Measurements from ENCODE around the gene GJB2.
"Not testable (repeated sequence)": the region's sequence is repeated elsewhere in the genome, so short reads cannot be mapped to it uniquely, and the experiment has no call there.

GJB2 gene

DNA sequence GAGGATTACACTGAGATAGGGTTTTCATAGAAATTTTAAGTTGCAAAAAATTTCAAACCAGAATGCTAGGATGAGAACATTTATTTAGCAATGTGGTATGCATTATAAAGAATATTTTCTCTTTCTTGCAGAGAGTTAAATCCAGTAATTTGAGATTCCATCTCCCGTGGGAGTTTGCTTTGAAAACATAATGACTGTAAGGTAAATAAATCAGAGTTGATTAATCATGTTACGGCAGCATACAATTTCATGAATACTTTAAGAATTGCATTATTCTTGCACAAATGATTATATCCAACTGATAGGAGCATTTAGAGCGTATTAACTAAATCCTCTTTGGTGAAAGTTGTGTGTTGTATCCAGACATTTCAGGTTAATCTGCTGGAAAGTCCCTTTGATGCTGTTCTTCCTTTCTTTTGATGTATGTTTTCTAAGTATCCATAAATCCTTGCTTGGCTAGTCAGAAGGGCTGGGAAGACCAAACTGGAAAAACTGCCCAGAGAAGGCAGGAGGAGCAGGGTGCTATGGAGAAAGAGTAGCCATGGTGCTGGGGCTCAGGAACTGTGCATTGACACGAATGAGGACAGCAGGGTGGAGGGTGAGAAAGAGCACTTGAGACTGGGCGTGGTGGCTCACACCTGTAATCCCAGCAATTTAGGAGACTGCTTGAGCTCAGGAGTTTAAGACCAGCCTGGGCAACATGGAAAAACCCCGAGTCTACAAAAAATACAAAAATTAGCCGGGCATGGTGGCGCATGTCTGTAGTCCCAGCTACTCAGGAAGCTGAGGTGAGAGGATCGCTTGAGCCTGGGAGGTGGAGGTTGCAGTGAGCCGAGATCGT is 27.1 kb downstream of the GJB2 start:
- no peak for DNase-seq

DNA sequence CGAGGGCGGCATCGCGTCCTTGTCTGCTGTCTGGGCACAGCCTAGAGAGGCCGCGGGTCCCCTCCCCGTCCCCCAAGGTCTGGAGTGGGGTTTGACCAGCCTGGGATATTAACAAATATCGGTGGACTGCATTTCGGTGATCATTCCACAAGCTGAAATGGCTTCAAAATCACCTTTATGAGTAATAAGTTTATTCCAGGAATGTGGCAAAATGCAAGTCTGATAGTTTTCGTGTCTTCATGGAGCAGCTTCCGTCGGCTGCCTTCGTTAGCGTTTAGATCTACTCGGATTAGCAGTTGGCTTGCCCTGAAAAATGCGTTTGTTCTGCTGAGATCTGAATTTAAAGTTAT is 30.8 kb downstream of the GJB2 start:
- DNase-seq, result no peak

DNA sequence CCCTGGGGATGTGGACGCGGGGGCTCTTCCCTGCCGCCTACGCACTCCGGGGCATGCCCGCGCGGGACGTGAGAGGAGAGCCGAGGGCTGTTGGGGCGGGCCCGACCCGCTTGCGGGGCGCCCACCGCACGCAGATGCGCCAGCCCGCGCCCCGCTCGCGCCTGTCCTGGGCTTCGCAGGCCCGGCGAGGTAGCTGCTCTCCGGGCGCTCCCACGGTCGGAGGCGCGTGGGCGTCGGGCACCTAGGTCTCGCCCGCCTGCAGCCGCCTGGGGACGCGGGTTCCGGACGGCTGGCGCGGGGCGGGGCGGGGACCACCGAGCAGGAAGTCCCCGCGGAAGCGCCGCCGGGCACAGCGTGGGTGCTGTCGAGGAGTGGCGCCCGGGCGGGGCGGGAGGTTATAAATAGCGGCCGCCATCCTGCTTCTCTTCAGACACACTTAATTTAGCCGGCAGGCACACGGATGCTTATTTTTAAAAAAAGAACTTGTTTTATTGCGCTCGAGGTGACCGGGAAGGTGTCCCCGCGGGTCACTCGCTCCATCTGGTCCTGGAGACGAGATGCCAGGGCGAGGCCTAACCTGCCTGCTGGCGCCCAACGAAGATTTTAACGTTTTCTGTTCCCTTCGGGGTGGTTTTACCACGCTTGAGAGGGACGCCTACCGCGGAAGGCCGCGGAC is 31.3 kb downstream of the GJB2 start:
- DNase-seq, result no peak

DNA sequence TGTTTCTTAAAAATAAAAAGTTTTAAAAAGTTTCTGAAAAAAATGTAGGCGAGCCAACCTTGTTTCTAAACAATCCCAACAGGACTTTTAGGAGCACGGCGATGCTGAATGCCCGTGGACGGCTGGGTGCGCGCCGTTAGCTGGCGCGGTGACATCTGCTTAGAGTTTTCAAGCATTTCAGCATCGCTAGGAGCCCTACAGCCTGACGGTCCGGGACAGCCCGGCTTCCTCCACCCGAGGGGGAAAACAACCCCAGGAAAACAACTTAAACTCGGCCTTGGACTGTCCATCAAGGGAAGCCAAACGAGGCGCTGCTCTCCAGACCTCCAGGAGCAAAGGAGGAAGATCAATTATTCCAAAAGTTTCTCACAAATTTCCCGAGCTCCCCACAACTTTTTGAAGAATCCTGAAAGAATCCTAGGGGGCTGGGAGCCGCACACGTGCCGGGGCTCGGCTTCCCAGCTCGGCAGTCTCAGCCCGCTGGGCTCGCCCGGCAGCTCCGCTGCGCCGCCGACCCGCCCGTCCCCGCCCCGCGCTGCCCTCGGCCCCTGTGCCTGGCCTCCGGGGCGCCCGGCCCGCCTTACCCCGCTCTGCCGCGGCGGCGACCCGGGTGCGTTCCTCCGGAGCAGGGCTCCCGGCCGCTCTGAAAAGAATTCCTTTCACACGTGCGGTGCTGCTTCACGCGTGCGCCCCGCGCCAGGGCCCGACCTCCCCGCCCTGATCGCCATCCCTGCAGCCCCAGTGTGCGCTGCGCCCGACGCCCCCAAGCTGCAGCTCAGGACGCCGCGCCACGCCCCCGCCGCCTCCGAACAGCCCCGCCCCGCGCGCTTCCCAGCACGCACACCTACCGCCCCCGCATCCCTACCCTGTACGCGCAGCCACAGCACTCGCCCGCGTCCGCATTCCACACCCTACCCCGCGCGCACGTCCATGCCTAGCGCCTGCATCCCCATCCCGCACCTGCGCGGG is 32.1 kb downstream of the GJB2 start, which contains the start of gene GJA3:
Gene GJA3 (minus strand): TSS at position 747 of the 969 bp plus-strand sequence. CDS start 17,764 bp downstream, outside the sequence.
- DNase-seq, result no peak

DNA sequence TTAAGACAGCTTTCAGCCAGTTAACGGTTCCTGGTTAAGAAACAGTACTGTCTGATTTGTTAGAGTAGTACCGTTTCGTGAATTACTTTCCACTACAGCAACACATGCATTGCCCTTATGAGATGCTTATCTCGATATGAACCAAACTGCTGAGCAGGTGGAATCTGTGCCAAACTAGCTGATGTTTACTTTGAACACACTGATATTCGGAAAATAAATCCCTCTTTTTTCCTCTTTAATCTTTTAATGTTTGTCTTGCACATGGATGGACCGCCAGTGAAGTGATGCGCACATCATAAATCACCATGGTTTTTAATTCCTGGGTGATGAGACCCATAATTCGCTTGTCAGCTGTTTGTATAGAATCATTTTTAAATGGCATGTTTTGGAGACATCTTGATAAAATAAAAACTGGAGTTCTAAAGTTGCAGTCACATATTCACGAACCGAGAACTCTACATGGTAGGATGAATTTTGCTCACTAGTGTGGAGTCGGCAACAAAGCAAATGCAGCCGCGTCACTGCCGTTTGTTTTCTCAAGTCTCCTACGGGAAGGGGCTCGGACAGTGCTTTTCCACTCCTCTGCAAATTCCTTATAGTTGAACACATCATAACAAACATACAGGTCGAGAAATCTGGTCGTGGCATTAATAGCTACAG is 33.0 kb downstream of the GJB2 start:
- DNase-seq, result no peak

DNA sequence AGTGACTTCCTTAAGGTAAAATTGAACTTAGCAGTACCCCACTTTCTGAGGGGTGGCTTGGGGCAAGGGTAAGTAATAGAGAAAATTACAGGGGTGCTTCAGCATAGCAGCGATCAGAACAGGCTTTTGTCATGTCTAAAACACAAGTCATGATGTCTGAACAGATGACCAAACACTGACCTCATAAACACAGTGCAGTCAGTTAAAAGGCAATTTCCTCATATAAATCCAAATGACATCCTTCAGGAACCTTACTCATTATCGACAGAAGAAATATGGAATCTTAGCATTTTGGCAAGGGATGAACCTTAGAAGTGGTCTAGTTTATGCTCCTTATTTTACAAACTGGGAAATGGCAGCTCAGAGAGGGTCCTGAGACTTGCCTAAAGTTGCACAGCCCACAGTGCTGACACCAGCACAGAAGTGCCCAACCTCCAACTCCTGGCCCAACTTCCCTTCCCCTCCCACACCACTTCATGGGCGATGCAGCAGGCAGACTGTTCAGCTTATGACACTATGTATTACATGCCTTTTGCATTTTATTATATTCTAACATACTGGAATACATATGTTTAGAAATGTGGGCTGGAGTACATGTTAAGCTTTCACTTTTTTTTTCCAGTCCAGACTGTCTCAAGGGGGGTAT is 35.5 kb downstream of the GJB2 start:
- no peak for DNase-seq

DNA sequence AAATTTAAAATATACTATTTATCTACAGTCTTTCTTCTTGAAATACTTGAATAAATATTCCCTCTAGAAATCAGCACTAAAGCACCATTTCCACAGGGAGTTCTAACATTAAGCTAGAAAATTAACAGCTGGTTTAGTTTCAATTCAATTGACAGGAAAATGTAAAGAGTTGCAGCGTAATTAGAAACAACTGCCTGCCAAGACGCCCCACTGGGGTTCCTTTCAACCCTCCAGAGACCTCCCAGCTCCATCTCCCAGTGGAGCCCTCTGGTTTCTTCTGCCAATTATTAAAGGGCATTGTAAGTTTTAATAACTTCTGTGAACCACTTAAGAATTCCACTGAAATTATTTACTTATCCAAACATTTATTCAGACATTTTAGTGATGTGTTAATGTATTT is 36.0 kb downstream of the GJB2 start:
- DNase-seq, result no peak

DNA sequence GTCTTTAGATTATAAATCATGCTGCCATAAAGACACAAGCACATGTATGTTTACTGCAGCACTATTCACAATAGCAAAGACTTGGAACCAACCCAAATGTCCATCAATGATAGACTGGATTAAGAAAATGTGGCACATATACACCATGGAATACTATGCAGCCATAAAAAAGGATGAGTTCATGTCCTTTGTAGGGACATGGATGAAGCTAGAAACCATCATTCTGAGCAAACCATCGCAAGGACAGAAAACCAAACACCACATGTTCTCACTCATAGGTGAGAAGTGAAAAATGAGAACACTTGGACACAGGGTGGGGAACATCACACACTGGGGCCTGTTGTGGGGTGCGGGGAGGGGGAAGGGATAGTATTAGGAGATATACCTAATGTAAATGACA is 39.4 kb downstream of the GJB2 start:
- DNase-seq, result not testable (repeated sequence)

DNA sequence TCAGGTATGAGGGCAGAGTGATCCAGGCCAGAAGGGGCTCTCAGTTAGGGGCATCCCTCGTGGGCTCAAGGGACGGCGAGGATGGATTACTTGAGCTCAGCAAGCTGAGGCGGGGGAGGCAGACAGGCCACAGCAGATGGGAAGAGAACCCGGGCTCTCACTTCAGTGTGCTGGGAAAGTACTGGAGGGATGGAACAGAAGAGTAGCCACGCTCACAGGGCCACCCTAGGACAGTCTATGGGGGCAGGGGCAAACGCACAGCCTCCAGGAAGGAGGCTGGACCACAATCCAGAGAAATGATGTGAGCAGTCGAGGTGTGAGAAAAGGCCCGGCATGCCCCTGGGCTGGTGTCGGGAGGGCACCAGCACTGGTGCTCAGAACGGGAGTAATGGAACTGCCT is 41.1 kb downstream of the GJB2 start:
- DNase-seq, result no peak

DNA sequence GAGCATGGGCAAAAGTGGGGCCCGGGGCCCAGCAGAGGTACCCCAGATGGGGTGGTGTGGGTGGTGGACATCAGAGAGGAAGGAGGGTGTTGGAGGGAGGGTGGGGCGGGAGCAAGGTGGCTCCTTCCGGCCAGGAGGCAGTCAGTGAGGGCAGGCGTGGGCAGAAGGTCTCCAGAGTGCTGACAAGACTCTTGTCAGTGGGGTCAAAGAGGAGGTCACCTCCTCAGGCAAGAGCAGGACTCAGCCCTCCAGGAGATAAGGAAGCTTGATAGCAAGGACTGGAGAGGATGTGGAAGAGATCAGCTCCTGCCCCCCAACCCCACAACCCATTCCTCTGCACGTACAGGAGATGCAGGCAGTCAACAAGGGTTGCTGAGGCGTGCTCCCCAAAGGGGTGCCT is 41.7 kb downstream of the GJB2 start:
- no peak for DNase-seq

DNA sequence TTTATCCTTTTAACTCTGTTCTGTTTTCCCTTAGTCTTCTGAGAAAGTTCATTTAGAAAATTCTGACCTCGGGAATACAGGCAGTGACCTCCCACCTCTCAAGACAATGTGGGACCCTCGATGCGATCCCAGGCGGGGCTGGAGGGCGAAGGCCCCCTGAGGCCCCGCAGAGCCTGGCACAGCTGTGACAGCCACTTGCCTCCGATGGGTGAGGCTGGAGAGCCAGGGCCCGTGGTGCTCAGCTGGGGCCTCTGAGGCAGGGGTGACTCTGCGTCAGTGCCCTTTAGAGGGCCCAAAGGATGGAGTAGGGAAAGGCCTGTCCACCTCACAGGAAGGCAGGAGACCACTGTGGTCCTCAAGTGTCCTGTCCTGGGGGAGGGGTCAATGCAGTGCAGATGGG is 42.2 kb downstream of the GJB2 start:
- no peak for DNase-seq

DNA sequence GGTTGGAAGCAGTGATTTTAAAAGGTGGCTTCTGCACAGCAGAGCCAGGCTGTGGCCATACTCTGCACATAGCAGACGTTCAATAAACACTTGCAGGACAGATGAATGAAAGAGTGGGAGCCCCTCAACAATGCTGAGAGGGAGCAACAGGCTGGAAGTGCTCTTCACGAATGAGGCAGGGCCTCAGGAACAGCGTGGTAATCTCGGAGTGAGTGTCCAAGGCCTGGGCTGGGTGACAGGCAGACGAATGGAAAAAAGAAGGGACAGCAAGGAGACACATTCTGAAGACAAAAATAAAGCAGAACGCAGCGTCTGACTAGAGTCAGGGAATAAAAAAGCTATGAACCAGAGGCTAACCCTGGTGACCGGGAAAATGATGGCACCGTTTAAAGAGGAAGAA is 43.0 kb downstream of the GJB2 start:
- no peak for DNase-seq

DNA sequence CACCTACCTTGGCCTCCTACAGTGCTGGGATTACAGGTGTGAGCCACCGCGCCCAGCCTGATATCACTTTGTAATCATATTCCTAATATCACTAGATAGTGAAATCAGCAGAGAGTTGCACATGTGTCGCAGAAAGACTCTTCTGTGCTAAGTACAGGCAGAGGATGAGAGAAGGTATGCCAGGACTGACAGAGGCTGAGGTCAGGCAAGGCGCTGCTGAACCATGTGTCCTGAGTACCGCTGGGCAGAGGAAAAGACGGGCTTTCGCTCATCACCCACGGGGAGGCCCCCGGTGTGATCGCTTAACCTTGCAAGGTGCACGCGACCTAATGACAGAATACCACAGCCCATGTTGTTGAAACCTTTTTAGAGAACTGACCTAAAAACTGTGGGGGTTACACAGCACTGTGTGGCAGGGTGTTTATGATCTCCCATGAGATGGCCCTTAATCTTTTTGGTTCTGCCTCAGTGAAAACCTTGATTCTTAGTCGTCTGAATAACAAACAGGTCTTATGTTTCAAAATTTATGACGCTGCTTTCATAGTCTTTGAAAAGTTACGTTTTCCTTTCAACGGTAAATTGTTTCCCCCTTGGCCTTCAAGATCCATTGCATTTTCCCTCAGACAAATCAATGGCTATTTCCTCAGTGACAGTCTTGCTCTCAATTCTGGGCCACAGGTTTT is 44.1 kb downstream of the GJB2 start:
- no peak for DNase-seq

DNA sequence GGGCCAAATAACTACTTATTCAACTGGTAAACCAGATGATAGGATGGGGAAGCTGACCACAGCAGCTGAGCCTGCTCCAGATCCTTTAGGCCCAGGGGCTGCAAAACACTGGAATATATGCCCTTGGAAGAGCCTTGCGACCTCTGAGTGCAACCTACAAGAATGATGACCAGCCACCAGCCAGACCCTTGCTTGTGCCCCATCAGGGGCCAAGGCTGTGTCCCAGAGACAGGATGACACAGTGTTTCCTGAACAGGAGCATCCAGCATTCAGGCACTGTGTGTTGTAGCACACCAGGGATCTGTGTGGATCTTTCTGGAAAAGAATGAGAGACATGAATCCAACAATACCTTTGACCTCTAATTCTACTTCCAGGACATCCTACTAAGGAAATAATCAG is 46.4 kb downstream of the GJB2 start:
- no peak for DNase-seq

DNA sequence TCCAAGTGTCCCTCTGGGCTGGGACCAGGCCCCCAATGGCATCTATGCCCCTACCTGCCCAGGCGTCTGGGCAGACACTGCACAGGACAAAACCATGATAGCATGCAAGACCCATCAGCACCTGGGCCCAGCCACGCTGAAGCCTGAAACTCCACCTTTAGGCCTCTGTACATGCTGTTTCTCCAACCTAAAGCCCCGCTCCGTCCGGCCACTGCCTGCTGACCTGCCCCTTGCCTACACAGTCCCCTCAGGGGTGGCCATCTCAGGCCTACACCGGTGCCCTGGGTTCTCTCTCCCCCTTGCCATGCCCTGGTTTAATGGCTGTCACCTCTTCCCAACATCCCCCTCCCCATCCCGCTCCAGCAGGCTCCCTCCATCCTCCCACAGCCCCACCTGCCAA is 47.2 kb downstream of the GJB2 start:
- no peak for DNase-seq

DNA sequence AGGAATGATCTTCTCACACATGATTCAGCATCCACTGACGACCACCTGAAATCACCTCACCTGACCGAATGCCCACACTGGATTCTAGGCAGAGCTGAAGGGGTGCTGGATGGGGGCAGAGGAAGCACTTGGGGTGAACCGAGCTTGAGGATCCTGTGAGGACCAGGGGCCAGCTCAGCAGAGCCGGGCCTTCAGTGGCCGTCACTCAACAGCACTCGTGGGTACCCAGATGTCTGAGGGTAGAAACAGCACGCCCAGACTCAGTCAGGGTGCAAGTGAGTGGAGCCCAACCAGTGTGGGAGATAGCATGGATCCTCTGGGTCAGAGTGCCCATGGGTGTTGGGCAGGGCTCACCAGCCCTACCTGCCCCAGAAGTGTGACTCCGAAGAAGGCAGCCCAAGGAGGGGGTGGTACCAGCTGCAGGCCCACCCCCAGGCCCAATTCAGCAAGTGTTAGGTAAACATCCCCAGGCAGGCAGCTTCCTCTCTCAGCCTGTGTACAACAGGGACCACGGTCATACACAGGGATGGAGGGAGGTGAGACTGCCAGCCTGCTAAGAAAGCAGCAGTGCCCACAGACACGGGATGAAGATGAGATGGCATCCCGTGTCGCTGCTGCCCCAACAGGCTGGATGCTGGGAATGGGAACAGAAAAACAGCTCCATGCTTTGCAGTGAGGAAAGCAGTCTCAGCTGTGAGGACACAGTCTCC is 48.4 kb downstream of the GJB2 start:
- no peak for DNase-seq

DNA sequence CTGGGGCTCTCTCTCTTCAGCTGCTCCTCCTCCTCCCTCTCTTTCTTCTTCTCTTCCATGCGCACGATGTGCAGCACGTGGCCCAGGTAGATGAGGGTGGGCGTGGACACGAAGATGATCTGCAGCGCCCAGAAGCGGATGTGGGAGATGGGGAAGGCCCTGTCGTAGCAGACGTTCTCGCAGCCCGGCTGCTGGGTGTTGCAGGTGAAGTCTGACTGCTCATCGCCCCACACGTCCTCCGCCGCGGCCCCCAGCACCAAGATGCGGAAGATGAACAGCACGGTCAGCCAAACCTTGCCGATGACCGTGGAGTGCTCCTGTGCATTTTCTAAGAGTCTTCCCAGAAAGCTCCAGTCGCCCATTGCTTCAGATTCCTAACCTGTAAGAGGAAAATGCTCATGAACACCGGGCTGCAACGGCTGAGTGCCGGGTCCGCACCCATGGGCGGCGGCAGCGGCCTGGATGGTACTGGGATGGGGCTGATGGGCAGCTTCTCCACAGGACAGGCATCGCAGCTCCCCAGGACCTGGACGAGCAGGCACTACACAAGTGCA is 49.7 kb downstream of the GJB2 start:
- no peak for DNase-seq

DNA sequence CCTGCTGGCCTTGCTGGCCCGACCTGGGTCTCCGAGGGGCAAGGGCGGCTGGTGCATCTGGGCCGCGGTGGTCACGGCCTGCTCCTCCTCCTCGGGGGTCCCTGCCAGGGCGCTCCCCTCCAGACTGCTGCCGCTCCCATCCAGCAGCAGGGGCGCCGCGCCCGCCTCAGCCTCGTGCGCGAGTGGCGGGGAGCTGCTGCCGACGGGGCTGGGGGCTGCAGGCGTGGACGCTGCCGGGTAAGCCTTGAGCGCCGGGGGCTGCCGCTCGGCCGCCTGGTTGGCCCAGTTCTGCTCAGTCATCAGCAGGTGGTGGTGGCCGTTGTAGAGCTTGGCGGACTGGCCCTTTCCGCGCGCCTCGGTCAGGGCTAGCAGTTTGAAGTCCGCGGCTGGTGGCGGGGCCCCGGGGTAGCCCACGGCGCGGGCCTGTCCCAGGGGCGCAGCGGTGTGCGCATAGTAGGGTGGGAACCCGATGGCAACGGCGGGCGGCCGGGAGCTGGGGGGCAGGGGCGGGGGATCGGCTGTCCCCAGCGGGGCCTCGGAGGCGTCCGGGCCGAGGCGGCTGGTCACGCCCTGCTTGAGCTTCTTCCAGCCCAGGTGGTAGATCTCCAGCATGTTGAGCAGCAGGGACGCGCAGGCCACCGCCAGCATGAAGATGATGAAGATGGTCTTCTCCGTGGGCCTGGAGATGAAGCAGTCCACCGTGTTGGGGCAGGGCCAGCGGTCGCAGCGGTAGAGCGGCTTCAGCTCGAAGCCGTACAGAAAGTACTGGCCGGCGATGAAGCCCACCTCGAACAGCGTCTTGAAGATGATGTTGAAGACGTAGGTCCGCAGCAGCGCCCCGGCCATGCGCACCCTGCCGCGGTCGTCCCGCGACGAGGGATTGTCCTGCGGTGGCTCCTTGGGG is 50.5 kb downstream of the GJB2 start:
- DNase-seq, result no peak

DNA sequence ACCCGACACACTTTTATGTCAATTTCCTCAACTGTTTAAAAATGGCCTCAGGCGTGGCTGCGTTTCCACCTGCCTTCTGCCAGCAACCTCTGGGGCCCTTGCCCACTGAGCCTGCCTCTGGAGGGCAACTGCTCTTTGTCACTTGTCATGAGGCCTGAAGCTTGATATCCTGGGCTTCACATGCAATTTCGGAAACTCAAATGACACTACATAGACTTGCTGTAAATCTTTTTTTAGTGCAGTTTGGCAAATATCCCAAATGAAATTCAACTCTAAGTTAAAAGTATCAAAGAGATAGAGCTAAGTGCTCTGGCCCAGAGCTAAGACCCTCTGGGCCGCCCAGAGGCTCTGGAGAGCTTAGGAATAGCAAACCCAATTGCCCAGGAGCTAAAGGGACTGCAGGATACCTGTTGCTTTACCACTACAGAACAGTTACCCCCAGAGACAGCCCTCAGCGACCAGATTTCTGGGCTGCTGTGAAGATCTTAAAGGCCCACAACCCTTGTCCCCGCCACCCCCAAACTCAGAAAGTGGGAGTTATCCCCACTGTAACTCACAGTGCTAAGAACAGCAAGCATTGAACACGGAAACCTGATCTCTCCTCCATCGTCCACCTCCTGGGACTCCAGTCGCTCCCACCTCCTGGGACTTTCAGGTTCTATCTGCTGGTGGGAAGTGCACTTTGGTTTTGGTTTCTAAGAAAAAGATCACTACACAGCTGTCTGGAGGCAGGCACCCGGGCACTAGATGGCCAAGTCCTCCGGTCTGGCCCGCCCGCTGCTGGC is 51.3 kb downstream of the GJB2 start:
- DNase-seq, result no peak

Measured in amniotic stem cell (primary cell).